ENCODE measurements around the gene AGRN. TPM values are rescaled to one million over a fixed set of nuclear protein-coding genes. Genes with fewer than 3 reads are reported as not detected.

The AGRN gene
- total and polyA plus RNA-seq, 9 donors: 2.7 to 138 (median 14.3) TPM

- WGBS, 3 donors: 89 to 92% (median 90%) methylated on average over 27 of the region's 27 CpGs
- intact Hi-C loops (cut with DNase I): loop anchor here in 1 of 4 donors (10.0 kb wide), 1 partner anchor 212 kb away; the partner anchor contains the start of genes B3GALT6 and SDF4
- H3K9me3 ChIP-seq: no peaks in the 10 kb centered on the region
- H3K36me3 ChIP-seq: no peaks in the 10 kb centered on the region
- H3K27ac ChIP-seq: no peak overlapping the region
- no peak for TF ChIP-seq CTCF (IDR thresholded peaks at IDR 0.05)
- H3K27me3 ChIP-seq: no peaks in the 10 kb centered on the region
- no peak overlapping the region for H3K4me3 ChIP-seq
- DNase-seq: no peak
- no peaks in the 10 kb centered on the region for H3K4me1 ChIP-seq (ENCODE audit: insufficient read depth)
Measured at GRCh38 chr1:1022302-1023009, 2.5 kb downstream of the AGRN start.

DNA sequence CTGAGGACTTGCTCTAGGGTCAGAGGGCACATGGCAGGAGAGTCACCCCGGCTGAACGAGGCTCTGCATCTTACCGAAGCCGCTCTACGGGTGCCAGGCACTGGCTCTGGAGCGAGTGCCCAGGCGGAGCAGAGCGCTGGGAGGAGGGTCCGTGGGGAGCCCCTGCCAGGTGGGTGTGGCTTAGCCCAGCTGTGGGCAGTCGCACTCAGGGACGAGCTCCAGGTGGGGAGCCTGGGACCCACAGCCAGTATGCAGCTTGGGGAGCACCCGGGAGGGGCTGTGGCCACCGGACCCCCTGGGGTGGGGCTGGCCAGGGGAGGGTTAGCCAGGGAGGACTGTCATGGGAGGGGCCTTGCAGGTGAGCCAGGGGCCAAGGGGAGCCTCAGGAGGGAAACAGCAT lies 3.8 kb downstream of the AGRN start:
- no peak for TF ChIP-seq POLR2A (IDR thresholded peaks at IDR 0.05)
- TF ChIP-seq EP300 (IDR thresholded peaks at IDR 0.05): no peak
- TF ChIP-seq CTCF (IDR thresholded peaks at IDR 0.05): no peak
- no peak overlapping the region for H3K4me3 ChIP-seq
- WGBS, 3 donors: 71 to 85% (median 76%) methylated on average over 13 of the region's 13 CpGs
- H3K36me3 ChIP-seq: no peaks in the 10 kb centered on the region
- H3K9me3 ChIP-seq: no peaks in the 10 kb centered on the region
- intact Hi-C loops (cut with DNase I): loop anchor here in 1 of 4 donors (10.0 kb wide), 1 partner anchor 211 kb away; the partner anchor contains the start of genes B3GALT6 and SDF4
- H3K27me3 ChIP-seq: no peaks in the 10 kb centered on the region
- H3K4me1 ChIP-seq (ENCODE audit: insufficient read depth): no peaks in the 10 kb centered on the region
- H3K27ac ChIP-seq: no peak overlapping the region
- no peak for DNase-seq

DNA sequence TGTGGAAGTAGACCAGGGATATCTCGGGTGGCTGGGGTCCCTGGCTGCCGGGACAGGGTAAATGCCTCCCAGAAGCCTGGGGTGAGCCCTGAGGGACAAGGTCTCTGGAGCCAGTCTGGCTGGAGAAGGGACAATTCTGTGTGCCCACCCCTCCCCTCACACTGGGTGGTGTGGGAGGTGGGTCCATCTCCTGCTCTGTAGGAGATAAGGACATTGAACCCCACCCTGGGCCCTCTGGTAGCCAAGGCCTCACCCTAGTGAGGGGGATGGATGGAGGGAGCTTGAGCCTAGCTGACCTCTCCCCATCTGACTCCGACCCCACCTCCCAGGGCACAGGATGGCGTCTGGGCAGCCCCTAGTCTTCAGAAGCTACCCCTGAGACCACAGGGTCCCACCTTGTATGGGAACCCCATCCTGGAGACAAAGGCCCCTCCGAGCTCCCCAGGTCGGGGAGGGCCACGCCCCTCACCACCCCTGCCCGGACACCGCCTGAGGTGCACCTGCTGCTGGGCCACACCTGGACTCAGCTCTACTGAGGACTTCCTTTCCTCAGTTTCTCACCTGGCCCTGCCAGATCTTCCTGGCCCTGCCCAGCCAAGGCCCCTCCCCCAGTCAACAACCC lies 4.3 kb downstream of the AGRN start:
- Histone ChIP-seq H3K4me3 (no peak overlapping the region), H3K27me3 (no peaks in the 10 kb centered on the region), H3K27ac (no peak overlapping the region), H3K9me3 (no peaks in the 10 kb centered on the region), H3K36me3 (no peaks in the 10 kb centered on the region), H3K4me1 (ENCODE audit: insufficient read depth) (no peaks in the 10 kb centered on the region)
- no peak for TF ChIP-seq POLR2A (IDR thresholded peaks at IDR 0.05)
- TF ChIP-seq CTCF (IDR thresholded peaks at IDR 0.05): no peak
- no peak for TF ChIP-seq EP300 (IDR thresholded peaks at IDR 0.05)
- no peak for DNase-seq
- 83 to 90% (median 84%) methylated on average over 9 of the region's 9 CpGs for WGBS, 3 donors
- intact Hi-C loops (cut with DNase I): loop anchor here in 1 of 4 donors (10.0 kb wide), 1 partner anchor 211 kb away; the partner anchor contains the start of genes B3GALT6 and SDF4

- 62 to 75% (median 66%) methylated on average over 29 to 31 of the region's 31 CpGs for WGBS, 3 donors
- DNase-seq: no peak
- intact Hi-C loops (cut with DNase I): loop anchor here in 1 of 4 donors (10.0 kb wide), 1 partner anchor 210 kb away; the partner anchor contains the start of genes B3GALT6 and SDF4
- Histone ChIP-seq H3K4me1 (ENCODE audit: insufficient read depth) (no peaks in the 10 kb centered on the region), H3K9me3 (no peaks in the 10 kb centered on the region), H3K27me3 (no peaks in the 10 kb centered on the region), H3K36me3 (no peaks in the 10 kb centered on the region), H3K27ac (no peak overlapping the region), H3K4me3 (no peak overlapping the region)
- TF ChIP-seq EP300 (IDR thresholded peaks at IDR 0.05) (no peak), CTCF (IDR thresholded peaks at IDR 0.05) (no peak), POLR2A (IDR thresholded peaks at IDR 0.05) (no peak)
Measured at GRCh38 chr1:1024771-1025699, 5.1 kb downstream of the AGRN start.

Measured in ovary (tissue), 9 donors.